HG03571 (cell line): ENCODE results near the gene TMEM247.

Experiments
- ATAC-seq: cut with Tn5 transposase; IDR thresholded peaks from one replicate; pipeline ENCODE4 v1.9.1; 2021; ENCODE audit not compliant: unreplicated experiment

The TMEM247 gene

DNA sequence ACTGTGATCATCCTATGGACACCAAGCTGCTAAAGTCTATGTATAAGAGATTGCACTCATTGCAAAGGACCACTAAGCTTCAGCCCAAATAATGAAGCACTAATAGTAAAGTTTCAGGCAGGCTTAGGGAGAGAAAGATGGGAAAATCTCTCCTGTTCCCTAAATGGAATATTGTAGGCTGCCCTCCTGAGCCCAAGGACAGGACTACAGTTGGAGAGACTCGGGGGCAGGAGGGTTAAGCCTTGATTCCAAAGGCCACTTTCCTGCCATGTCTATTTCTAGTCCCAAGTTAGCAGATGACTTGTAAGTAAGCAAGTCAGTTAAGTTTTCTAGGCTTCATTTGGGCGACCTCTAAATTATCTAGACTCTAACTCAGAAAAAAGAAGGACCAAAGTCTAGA lies 9.0 kb downstream of the TMEM247 start:
- no peak for ATAC-seq

DNA sequence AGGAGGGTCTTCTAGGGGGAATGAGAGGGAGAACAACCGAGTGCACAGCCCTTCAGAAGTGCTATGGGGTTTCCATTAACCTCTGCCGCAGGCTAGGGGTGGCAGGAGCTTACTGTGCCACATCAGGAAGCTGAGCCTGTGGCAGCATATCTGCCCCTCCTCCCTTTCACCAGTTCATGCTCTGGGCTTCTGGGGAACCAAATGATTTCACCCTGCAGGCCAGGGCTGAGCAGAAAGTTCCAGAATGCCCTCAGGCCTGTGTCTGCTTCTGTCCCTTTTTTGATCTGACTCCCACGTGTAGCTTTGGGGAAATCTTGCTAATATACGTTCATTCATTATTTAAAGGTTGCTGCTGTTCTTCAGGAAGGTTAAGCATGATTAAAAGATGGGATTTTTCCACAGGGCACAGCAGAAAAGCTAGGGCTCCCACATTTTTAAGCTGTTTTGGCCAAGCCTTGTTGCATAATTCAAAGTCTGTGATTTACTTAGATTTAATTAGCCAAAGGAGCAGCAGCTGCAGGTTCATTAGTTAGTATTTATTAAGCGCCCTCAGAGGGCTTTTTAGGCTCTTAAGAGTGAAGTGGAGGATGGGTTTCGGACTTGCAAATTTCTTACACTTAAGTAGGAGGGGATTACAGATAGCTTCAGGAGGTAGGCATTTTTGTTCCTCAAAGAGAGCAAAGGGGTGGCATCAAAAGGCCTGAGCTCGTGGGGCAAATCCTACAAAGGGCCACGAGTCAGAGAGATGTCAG lies 10.2 kb downstream of the TMEM247 start:
- no peak for ATAC-seq

DNA sequence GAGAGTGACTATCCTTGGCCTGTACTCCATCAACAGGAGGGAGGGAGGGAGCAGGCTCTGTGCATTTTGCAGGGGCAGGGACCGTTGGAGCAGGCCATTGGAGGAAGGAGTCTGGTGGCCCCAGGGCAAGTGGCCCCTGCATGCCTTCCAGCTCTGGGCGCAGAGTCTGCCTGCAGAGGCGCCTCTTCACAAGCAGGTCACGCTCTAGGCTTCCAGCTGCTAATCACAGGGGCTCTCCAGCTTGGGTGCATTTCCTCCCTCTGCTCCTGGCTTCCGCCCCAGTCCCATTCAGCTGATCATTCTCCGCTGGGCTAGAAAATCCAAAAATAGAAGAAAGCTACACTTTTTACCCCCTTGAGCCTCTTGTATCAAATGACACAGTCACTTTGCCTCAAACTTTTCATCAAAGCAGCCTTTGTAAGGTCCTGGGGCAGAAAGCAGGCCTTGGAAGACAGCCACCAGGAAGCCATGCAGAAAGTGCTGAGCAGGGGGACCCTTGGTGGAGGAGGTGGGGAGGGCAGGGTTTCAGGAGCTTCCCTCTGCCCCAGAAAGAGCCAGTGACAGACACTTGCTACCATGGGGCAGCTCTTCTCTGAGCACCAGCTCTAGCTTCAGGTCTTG lies 11.3 kb downstream of the TMEM247 start:
- ATAC-seq, result peak; percentile 62

DNA sequence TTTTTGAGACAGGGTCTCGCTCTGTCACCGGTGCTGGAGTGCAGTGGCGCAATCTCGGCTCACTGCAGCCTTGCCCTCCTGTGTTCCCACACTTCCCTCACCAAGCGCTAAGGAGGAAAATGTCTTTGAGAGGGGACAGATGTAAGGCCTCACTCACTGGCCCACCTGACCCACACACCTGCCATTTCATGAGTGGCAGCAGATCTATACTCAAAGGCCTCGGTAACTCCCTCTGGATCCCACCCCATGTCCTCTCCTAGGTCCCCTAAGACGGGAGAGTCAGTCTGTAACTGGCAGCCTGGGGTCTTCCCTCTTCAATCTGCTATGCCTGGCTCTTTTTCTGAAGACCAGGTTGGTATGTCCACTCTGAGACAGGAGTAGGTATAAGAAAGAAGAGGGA lies 12.9 kb downstream of the TMEM247 start:
- no peak for ATAC-seq

DNA sequence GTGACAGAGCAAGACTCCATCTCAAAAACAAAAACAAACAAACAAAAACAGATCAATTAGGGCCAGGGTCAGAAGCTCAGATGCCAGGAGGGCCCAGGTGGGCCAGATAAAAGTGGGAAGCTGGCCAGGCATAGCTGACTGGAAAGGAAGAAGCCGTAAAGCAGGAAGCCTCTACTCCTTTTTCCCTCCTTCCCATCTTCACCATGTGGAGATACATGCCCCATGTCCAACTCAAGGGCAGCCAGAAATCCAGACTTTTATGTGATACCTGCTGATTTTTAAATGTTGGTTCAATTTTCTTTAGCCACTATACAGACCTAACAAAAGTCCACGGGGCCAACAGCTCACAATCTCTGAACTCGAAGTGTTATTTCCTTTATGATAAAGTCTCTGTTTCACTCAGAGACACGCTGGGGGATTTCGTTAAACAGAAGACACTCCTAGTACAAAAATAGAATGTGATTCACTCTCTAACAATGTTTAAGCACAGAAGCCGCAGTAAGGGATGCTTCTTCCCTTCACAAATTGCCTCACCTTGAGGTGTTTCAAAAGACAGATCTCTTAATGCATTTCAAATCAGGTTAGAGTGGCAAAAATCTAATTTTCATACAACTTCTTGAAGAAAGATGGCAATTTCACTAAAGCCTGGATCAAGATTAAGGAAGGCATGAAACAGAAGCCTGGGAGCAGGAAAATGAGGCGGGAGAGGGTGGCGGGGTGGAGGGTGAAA lies 14.0 kb downstream of the TMEM247 start:
- peak; percentile 76 for ATAC-seq

DNA sequence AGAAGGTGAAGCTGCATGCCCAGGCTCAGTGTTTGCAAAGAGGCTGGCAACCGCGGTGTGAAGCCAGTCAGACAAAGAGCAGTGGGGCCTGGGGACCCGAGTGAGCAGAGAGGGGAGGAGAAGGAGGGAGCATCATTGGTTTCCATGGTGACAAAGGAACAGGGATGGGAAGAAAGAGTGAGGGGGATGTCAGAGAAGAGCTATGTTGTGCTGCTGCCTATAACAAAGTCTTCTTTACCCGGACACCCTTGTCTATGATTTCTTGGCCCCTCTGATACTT lies 14.5 kb downstream of the TMEM247 start:
- no peak for ATAC-seq

DNA sequence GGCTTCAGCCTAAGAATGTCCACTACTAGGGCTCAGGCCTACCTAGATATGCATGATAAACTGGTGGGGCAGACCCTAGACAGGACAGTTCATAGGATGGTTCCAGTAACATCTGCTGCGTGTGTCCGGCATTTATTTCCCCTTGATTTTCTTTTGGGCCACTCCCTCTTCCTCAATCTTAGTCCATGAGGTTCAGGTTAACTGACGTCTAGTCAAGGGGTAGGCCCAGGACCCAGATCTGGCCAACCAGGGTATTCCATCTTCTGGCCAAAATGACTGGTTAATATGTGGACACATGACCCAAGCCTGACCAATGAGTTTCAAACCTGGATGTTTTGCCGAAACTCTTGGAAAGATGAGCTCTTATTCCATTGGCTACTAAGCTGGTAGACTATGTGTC lies 15.2 kb downstream of the TMEM247 start:
- ATAC-seq, result no peak

DNA sequence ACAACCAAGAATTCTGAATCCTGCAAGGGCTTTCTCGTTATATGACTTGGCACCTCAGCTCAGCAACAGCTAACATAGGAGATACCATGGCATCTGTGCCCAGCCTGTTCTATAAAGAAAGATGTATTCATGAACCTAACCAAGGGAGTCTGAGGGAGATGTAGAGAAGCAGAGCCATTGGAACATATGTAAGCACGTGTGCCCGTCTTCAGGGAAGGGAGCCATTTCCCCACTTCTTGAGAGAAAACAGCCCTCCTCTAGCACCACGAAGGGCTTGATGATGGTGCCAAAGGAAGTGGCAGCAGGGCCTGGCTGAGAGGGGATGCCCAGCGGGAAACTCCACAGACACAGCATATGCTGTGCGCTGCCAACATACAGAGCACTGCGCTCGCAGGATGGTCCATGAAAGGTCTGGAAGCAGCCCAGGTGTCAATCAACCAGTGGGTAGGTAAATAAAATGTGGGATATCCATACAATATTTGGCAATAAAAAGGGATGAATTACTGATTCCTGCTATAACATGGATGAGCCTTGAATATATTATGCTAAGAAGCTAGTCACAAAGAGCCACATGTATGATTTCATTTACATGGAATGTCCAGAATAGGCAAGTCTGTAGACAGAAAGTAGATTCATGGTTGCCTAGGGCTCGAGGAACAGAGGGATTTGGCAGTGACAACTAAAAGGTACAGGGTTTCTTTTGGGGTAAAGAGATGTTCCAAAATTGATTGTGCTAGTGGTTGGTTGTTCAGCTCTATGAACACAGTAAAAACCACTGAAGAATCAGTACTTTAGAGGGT lies 16.1 kb downstream of the TMEM247 start:
- ATAC-seq, result no peak

DNA sequence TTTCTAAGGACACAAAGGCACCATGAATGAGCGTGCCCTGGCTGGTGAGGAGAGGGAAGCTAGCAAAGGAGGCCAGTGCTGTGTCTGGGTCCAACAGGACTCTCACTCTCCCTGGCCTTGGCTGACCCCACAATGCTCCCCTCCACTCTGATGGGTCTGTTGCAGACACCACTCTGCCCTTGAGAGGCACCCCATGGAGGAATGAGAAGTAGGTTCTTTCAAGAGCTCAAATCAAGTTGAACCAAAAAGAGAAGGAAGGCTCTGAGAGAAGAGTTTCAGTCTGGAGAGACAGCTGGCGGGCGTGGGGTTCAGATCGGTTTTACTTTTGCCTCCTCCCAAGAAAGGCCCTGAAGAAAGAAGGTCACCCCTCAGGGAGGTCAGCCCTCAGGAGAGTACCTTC lies 18.4 kb downstream of the TMEM247 start:
- ATAC-seq, result no peak

DNA sequence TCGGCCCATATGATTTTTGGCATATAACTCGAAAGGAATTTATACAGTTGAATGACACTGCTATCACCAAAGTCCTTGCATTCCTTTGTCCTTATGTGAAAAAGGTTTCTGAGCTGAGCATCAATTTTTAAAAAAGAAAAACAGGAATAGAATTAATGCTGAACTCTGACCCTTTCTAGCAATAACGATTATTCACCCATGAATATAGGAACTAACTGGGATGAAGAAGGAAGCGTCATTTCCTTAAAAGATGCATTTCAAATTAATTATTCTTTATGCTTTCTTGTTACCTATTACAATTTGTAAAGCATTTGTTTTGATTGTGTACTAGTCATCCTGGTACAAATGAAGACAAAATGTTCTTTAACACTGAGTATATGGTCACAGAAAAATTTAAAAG lies 19.3 kb downstream of the TMEM247 start:
- ATAC-seq, result no peak

DNA sequence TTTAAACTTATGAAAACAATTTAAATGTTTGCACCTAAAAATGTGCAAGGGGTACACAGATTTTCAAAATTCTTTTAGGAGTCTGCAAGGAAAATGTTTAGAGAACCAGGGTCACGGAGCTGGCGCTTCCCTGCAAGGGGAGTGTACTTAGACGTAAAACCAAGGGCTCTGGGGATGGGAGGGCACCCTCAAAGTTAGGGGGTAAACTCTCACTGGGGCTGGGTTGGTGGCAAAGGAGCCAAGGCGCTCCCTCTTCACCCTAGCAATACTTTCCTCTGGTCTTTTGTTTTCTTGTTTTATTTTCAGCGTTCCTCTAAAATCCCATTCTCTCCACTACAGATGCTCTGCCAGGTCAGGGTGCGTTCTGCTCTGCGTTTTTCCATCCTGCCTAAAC lies 20.0 kb downstream of the TMEM247 start:
- no peak for ATAC-seq

DNA sequence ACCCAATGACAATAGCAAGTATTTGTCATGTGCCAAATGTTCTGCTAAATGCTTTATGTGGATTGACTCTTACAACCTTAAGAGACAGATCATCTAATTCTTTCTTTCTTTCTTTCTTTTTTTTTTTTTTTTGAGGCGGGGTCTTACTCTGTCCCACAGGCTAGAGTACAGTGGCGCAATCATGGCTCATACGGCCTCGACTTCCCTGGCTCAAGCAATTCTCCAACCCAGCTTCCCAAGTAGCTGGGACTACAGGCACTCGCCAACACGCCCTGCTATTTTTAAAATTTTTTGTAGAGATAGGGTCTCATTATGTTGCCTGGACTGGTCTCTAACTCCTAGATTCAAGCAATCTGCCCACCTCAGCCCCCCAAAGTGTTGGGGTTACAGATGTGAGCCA lies 21.4 kb downstream of the TMEM247 start:
- no peak for ATAC-seq

DNA sequence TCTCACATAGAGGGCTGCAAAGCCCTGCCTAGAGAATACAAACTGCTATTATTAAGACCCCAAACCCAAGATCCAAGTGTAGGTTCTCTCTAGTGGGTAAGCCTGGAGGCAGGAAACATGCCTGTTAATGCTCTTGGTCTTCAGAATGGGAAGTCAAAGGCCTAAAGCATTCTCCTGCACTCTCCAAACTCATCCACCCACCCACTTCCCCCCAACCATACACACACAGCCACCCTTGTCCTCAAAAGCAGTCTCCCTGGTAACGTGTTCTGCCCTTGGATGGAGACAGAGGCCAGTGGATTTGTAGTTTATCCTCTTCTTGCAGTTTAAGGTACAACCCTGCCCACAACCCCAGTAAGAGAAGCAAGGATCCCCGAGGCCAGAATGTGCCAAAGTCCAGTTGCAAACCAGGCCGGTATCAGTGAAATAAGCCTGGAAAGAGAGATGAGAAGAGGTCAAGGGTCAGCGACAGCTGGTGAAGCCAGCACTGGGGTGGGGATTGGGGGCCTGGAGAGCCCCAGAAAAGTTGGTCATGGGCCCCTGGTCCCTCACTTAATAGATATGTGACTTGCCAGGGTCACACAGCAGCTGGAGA lies 23.0 kb downstream of the TMEM247 start:
- ATAC-seq, result no peak

DNA sequence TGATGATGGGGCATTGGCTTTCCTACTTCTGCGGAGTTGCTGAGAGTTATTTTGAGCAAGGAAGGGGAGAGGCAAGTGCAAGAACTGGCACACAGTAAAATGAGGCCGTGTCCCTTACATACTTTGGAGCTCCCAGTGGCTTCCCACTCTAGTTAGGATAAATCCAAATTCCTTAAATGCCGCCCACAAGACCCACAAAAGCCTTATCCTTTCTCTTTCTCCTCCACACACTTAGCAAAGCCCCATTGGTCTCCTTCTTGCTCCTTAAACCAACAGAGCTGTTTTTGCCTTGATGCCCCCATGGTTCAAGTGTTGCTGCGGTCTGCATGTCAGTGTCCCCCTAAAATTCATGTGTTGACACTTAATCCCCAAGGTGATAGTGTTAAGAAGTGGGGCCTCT lies 24.3 kb downstream of the TMEM247 start:
- no peak for ATAC-seq

DNA sequence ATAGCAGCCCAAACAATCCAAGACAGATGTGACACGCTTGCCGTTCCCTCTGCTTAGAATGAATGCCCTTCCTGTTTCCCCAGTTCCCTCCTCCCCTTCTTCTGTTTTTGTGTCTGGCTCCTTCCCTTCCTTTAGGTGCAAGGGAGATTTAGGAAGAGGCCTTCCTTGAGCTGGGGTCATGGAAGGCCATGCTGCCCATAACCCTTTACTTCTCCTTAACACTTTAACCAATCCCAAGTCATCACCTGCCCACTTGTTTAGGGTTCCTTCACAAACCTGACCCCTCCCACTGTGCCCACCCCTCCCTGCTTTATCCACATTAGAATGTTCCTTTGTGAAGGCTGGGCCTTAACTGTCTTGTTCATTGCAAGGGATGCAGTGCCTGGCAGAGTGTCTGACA lies 24.9 kb downstream of the TMEM247 start:
- no peak for ATAC-seq

DNA sequence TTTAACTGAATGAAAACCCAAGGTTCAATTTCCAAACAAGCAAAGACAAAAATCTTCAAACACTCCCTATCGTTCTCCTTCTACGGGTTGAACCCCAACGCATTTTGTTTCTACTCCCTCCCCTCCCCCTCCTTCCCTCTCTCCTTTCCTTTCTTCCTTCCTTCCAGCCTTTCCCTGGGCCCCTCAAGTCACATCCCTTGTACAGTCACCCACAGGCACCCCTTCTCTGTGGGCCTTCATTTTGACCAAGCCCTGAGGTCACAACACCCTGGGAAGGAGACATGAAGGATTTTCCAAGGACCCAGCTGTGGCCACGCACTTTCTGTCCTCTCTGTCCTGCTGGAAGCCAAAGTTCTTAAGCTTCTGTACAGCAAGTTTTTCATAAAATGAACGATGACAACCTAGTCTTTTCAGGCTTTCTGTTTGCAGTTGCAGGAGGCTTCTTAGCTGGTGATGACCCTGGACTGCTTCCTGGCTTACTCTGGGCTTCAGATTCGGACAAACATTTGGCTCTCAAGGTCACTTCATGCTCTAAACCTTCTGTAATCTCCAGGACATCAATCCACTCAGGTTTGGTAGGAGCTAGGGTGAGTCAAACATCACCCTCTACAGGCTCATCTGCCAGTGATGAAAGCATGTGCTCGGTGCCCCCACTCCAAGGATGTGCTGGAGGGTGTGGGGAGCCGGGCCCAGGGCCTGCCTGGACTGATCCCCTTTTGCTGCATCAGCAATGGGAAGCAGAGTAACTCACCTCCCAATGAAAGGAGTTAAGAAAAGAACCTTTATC lies 25.5 kb downstream of the TMEM247 start:
- no peak for ATAC-seq

DNA sequence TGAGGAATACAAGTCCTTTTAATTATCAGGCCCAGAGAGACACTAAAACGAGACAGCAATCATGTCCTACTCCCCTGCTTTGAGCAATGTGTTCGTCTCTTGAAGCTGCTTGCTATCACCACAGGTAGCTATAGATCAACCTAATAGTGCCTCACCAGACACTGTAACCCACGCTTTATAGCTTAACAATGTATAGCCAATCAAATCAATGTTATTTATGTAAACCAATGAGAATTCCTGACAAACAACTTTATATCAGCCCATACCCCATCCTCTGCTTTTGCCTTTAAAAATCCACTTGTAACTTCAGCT lies 26.1 kb downstream of the TMEM247 start:
- no peak for ATAC-seq

DNA sequence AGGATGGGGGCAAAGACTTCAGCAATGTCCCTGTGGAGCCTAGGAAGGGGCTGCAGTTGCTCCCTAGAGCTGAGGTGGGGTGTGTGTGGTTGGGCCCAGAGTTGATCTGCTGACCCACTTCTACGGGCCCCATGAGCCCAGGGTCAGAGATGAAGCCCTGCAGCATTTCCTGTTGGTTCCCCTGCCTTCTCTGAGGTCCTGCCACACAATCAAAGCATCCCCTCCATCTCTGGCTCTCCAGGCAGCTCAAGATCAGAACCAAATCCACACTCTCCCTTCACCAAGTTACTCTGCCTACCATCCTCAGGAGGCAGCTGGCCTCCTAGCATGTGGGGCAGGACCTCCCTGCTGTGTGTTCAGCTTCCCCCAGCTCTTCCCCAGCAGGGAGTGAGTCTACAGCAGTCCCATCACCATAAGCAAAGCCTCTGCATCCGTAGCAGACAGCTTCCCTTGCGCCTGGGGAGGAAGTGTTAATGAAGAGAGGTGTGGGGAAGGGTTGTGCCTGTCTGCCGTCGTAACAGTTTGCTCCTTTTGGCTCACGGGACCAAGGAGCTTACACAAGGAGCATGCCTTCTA lies 26.9 kb downstream of the TMEM247 start:
- no peak for ATAC-seq

DNA sequence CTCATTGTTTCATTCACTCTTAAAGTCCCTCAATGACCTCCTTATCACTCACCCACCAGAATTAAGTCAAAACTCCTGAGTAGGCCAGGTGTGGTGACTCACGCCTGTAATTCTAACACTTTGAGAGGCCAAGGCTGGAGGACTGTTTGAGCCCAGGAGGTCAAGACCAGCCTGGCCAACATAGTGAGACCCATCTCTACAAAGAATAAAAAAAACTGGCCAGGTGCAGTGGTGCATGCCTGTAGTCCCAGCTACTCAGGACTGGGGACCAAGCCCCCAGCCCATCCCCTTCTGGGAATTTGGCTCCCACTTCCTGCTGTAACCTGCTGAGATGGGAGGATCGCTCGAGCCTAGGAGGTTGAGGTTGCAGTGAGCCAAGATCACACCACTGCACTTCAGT lies 28.9 kb downstream of the TMEM247 start:
- ATAC-seq, result no peak

DNA sequence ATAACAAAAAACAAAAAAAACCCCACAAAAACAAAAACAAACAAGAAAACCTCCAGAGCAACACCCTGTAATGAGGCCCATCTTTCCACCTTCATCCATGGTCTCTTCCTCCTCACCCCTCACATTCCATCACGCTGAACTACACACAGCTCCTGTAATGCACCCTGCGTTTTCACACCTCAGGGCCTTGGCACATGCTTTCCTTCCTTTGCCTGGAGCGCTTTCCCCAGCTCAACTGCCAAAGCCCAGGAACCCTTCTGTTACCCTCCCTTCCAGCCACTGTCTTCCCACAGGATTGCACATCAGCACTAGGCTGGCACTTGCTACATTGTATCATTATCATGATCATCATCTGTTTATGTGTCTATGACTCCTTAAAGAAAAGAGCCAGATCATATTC lies 29.4 kb downstream of the TMEM247 start:
- ATAC-seq, result no peak
